GM21526 (cell line): Measurements from ENCODE around the gene NOXA1.
"Not testable (repeated sequence)": the region's sequence is repeated elsewhere in the genome, so short reads cannot be mapped to it uniquely, and the experiment has no call there.

Experiments
- ATAC-seq: cut with Tn5 transposase; IDR thresholded peaks from one replicate; pipeline ENCODE4 v1.9.1; 2021; ENCODE audit warnings: moderate library complexity; ENCODE audit not compliant: unreplicated experiment, low FRiP score

NOXA1 gene

DNA sequence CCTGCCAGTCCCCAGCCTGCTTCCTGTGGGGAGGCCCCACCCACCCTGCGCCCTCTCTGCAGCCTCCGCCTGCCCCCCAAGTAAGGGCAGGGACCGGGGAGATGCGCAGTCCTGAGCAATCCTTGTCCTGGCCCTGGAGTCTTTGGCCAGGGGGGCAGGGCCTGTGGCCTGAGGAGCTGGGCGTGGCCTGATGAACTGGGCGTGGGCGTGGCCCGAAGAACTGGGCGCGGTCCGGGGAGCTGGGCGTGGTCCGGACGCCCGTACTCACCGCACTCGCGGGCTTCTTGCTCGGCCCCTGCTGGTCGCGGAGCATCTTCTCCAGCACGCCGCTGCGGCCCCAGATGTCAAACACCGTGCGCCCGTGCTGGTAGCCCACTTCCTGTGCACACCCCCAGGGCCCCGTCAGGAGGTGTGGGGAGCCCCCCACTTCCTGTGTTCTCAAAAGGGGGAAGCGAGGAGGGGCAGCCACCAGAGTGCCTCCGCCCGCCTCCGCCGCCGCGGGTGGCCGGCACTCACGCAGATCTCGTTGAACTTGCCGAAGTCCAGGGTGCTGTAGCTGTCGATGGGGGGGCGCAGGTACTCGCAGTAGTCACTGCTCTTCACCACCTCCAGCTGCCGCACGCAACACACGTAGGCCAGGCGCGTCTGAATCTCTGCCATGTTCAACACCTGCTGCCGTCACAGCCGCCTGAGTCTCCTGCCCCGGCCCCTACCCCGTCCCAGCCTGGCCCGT is 38.6 kb downstream of the NOXA1 start:
- no peak for ATAC-seq

DNA sequence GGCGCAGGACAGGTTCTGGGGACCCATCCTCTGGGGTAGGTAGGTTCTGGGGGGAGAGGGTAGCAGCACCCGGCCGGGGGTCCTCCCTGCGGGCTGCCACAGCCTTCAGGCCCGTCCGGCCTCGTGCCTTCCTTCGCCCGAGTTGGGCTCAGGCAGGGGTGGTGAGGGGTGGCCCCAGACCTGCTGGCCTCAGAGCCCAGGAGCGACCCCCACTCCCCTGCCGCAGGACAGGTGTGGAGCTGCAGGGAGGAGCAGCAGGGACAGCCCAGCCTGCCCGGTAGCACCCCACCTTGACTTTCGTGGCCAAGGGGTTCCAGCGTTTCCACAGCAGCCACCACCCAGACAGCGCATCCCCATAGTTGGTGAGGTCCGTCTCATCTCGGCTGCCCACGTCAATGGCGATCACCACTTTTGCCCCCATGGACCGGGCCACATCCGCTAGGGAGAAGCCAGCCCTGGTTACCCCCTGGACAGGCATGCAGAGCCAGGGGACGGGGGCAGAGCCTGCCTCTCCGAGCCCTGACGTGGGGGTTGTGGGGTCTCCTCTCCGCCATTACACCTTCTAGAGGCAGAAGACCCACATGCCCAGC is 39.3 kb downstream of the NOXA1 start:
- ATAC-seq: no peak

DNA sequence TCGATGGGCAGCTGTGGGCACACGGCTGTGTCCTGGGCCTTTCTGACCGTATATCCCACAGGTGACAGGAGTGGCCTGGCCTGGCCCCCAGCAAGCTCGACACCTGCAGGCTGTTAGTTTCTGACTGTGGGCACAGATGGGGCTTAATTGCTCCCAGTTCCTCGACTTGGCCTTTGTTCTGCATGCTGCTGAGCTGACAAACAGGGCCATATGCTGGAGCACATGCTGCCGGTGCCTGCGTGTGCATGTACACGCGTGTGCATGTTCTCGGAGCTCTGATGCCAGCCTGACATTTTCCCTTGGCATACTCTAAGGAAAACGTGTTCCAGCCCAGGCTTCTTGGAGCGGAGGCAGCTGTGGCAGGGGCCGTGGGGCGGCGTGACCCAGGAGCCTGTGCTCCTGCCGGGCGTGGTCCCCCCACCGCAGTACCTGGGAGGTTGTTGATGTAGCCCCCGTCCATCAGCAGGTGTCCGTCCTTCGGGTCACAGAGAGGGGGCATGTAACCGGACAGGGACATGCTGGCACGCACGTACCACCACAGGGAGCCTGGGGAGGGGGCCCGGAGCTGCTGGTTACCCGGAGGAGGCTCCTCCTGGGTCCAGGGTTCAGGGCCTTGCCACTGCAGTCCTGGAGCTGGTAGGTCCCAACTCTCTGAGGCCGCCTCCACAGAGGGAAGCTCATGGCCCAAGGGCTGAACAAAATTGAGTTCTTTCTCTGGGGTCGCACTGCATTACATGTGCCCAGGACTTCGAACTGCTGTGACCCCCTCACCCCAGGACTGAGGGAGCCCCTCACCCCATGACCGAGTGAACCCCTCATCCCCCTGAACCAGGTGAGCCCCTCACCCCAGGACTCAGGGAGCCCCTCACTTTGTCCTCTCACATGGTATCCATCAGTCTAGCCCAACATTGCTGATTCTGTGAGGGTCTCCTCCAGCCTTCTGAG is 40.1 kb downstream of the NOXA1 start:
- ATAC-seq: no peak

DNA sequence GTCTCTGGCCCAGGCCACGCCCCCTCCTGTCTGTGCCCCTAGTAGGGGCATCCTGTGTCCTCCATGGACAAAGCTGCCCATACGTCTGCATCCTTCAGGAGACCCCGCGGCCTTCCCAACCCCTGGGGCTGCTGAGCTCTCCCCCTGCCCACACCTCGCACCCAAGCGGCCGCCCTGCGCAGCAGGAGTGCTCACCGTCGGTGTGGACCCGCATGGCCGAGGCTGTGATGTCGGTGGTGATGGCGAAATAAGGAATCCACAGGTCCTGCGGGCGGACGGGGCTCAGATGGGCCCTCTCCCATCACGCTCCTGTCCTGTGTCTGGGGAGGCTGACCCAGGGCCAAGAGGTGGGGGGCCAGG is 40.7 kb downstream of the NOXA1 start:
- ATAC-seq: no peak

DNA sequence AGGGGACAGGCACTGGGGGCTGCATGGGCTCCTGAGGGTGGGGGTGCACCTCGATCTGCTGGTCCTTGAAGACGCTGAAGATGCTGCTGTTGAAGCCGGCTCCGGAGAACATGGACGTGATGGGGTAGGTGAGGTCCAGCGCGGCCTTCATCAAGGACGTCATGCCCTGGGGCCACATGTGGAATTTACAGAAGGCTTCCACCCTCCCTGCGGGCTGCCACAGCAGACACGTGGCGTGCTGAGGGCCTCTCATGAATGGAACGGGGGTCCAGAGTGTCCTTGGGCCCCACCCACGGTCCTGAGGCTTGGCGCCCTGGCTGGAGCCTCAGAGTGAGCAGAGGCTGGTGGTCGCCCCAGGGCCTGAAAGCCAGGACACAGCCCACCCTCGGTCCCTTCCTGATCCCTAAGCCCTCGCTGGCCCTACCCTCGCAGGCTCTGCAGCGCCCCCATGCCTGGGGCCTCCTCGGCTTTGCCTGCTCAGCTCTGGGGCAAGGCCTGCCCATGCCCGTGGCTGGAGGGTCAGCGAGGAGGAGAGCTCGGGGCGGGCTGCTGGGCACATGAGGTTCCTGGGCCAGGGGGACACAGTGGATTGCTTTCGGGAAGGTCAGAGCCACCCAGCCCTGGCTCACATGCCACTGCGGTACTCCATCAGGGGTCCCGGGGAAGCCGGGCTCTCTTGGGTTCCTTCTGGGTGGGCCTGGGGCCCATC is 41.3 kb downstream of the NOXA1 start:
- no peak for ATAC-seq

GRCh38 chr9:137465000-137465719 is 42.0 kb downstream of the NOXA1 start:
- ATAC-seq: no peak

DNA sequence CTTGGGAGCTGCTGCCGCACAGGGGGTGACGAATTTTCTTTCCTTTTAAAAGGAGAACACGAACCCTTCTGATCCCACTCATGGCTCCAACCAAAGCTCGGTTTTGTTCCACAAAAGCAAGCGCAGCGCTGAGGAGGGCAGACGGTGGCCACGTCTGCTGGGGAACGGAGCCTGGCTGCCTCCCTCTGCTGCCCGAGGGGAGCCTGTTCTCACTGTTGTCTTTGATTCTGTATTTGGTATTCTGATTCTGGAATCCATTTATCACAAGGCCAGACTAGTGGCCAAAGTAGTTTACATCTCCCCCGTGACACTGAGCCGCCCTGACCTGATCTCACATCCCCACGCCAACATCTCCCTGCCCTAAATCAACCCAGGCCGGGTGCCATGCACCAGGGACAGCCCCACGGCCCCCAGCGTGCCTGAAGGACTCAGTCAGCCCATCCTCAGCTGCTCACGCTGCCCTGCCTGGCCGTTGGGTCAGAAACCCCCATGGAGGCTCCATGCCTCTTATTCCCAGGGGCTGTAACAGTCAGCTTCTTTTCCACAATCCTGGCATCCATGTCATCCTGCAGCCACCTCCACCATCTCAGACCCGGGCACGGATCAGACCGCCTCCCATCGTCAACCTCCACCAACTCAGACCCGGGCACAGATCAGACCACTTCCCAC is 42.7 kb downstream of the NOXA1 start:
- no peak for ATAC-seq

- ATAC-seq: not testable (repeated sequence)
These were observed 43.3 kb downstream of the NOXA1 start for GRCh38 chr9:137466389-137467085.

DNA sequence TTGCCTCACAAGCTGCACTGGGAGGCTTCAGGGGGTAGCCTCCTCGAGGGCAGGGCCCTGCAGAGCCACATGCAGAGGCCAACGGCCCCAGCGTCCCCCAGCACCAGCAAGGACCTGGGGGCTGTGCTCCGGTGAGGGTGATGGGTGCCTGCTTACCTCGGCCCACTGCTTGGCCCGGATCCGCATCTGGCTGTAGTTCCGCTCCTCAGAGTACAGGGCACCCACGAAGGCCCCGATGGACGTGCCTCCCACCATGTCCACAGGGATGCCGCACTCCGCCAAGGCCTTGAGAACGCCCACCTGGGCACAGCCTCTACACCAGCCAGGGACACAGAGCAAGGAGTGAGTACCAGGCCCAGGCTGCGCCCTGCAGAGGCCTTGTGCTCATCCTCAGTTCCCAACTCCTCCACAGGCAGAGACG is 44.0 kb downstream of the NOXA1 start:
- no peak for ATAC-seq

DNA sequence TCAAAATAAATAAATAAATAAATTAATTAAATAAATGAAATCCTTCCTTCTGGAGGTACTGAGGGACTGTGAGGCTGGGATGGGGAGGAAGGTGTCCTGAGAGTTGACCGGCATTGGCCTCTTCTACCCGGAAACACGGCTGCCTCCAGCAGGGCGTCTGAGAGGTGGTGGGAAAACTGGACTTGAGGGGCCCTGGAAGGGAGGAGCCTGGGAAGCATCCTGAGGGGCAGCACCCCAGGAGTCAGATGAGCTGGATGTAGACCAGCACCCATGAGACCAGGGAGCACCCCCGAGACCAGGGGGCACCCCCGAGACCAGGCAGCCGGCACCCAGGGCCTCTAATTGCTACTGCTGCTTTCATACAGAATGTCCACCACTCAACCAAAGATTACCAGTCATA is 44.7 kb downstream of the NOXA1 start:
- ATAC-seq: no peak

DNA sequence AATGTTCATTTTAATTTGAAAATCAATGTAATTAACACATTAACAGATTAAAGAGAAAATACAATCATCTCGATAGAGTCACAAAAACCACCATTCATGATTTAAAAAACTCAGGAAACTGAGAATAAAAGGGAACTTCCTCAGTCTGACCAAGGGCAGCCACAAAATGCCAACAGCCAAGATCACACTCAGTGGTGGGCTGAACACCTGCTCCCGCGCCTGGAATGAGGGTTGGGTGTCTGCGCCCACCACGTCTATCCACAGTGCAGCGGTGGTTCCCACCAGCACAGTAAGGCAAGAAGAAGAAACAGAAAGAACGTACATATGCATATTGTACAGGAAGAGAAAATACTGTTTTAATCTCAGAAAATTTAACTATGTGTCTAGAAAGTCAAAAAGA is 47.6 kb downstream of the NOXA1 start:
- no peak for ATAC-seq

GRCh38 chr9:137474271-137474670 is 51.1 kb downstream of the NOXA1 start:
- ATAC-seq: no peak

DNA sequence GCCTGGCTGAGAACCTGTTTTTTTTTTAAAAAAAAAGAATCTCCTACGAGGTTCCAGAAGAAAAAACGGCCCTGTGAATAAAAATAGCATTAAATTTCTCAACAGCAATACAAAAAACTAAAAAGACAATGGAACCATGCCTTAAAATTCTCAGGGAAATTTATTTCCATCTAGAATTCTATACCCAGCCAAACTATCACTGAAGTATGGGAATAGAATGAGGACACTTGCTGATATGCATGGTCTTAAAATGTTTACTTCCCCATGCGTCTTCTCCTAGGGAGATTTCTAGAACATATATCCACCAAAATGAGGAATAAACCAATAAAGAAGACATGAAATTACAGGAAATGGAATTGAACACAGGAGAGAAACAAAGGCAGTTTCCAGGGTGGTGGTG is 52.5 kb downstream of the NOXA1 start:
- no peak for ATAC-seq

DNA sequence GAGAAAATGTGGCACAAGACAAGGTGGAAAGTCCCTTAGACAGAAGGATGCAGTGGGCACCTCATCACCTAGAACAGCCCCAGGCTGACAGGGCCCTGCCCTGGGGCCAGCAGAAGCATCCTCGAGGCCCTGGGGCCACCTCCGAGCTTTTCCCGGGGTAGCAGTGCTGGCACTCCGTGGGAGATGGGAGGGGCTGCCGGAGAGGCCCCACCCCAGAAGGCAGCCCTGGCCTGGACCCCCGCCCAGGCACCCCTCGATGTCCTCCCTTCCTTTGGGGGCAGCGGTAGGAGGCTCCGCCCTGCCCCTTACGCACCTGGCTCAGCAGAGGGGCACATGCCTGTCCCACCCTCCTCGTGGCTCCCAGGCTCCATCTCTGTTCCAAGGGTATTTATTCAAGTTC is 53.7 kb downstream of the NOXA1 start:
- no peak for ATAC-seq

GRCh38 chr9:137477778-137478612 is 54.8 kb downstream of the NOXA1 start:
- no peak for ATAC-seq

DNA sequence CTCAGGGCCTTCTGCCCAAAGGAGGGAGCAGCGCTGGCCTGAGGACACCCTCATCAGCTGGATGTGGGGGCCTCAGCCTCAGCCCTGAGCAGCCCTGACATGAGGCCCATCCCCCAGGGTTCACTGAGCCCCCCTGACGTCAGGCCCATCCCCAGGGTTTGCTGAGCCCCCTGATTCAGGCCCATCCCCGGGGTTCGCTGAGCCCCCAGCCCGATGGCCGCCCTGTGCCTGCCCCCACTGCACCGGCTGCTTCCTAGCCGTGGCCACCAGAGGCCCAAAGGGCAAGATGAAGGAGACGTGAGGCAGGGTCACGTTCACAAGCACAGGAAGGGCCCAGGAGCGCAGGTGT is 55.4 kb downstream of the NOXA1 start:
- ATAC-seq: no peak

DNA sequence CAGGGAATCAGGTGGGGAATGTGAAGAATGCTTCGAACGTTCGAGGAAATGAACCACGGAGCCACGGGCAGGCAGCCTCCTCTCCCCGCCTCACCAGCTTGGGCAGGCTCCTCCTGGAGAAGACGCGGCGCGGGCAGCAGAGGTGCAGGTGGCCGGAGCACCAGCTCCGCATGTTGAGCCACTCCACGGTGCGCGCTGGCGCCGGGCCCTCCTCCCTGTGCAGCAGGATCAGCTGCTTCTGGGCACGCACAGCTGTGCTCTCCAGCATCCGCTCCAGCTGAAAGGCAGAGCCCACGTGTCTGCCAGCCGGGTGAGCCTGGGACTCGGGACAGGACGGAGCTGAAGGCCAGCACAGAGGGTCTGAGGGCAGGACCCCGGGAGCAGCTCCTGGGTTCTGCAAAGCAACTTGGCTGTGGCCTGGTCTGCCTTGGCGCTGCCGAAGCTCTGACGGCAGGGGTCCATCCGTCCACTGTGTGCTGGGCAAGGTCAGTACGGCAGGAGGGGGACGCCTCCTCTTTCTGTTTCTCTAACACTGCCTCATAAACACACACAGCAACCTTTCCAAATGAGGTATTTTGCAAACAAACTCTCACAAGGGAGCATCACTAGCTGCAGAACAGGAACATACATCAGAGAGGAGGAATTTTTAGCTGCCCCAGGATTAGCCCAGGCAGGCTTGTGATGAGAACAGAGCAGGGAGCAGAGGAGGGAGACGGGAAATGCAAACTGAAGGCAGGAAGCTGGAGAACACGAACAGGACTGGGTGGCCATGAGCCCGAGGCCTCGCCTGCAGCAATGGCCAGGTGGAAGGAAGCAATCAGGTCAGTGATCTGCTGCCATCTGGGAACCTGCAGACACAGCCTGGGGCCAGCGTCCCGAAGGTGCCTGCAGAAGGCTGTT is 56.0 kb downstream of the NOXA1 start:
- ATAC-seq: no peak
